ENCODE results near the gene CNTLN.
"Not testable (repeated sequence)": the region's sequence is repeated elsewhere in the genome, so short reads cannot be mapped to it uniquely, and the experiment has no call there.

CNTLN gene

GRCh38 chr9:17230646-17231045 lies 95.8 kb downstream of the CNTLN start:
- no peak overlapping the region for H2AFZ ChIP-seq (ENCODE audit: low read length, unreplicated experiment)
- H3K27me3 ChIP-seq (ENCODE audit: insufficient read depth, low read length), result no peaks in the 10 kb centered on the region
- no peaks in the 10 kb centered on the region for H3K79me2 ChIP-seq (ENCODE audit: control insufficient read depth, insufficient read depth, low read length, unreplicated experiment)
- H3K27ac ChIP-seq (ENCODE audit: low read depth, low read length), result no peak overlapping the region
- 0 out of 2 replicates have a peak, but pooled peaks cover 11% of the 10 kb centered on the region for H3K36me3 ChIP-seq (ENCODE audit: insufficient read depth, low read length)
- H3K4me3 ChIP-seq (ENCODE audit: low read depth, low read length), result no peak overlapping the region
- H3K4me1 ChIP-seq (ENCODE audit: control insufficient read depth, insufficient read depth, low read length, unreplicated experiment), result no peaks in the 10 kb centered on the region

DNA sequence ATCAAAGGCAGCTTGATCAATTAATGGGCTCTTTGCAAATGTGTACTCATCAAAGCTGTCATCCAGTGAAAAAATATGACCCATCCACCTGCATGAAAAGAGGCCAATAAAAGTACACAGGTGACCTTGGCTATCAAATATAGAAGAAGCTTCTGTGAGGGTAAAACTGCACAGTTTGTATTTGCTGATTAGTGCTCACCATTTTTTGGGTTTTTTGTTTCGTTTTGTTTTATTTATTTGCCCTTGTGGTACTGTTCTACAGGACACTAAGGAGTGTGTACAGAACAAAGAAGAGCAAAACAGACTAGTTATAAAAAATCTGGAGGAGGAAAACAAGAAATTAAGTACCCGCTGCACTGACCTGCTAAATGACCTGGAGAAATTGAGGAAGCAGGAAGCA lies 101.3 kb downstream of the CNTLN start:
- H2AFZ ChIP-seq (ENCODE audit: low read length, unreplicated experiment), result no peak overlapping the region
- no peak overlapping the region for H3K27ac ChIP-seq (ENCODE audit: low read depth, low read length)
- H3K4me1 ChIP-seq (ENCODE audit: control insufficient read depth, insufficient read depth, low read length, unreplicated experiment), result no peaks in the 10 kb centered on the region
- H3K79me2 ChIP-seq (ENCODE audit: control insufficient read depth, insufficient read depth, low read length, unreplicated experiment), result no peaks in the 10 kb centered on the region
- H3K4me3 ChIP-seq (ENCODE audit: low read depth, low read length), result no peak overlapping the region
- no peaks in the 10 kb centered on the region for H3K27me3 ChIP-seq (ENCODE audit: insufficient read depth, low read length)
- H3K36me3 ChIP-seq (ENCODE audit: insufficient read depth, low read length), result peaks cover 7% of the 10 kb centered on the region

- Histone ChIP-seq H3K4me3 (ENCODE audit: low read depth, low read length) (no peak overlapping the region), H3K36me3 (ENCODE audit: insufficient read depth, low read length) (peaks cover 37% of the 10 kb centered on the region), H2AFZ (ENCODE audit: low read length, unreplicated experiment) (no peak overlapping the region), H3K27ac (ENCODE audit: low read depth, low read length) (no peak overlapping the region), H3K4me1 (ENCODE audit: control insufficient read depth, insufficient read depth, low read length, unreplicated experiment) (no peaks in the 10 kb centered on the region), H3K27me3 (ENCODE audit: insufficient read depth, low read length) (no peaks in the 10 kb centered on the region), H3K79me2 (ENCODE audit: control insufficient read depth, insufficient read depth, low read length, unreplicated experiment) (no peaks in the 10 kb centered on the region)
Measured at GRCh38 chr9:17246770-17247169, 111.9 kb downstream of the CNTLN start.

- Histone ChIP-seq H3K79me2 (ENCODE audit: control insufficient read depth, insufficient read depth, low read length, unreplicated experiment) (peaks cover under 1% of the 10 kb centered on the region), H3K27me3 (ENCODE audit: insufficient read depth, low read length) (no peaks in the 10 kb centered on the region), H3K27ac (ENCODE audit: low read depth, low read length) (no peak overlapping the region), H3K4me3 (ENCODE audit: low read depth, low read length) (no peak overlapping the region), H3K36me3 (ENCODE audit: insufficient read depth, low read length) (peaks cover 28% of the 10 kb centered on the region), H3K4me1 (ENCODE audit: control insufficient read depth, insufficient read depth, low read length, unreplicated experiment) (no peaks in the 10 kb centered on the region), H2AFZ (ENCODE audit: low read length, unreplicated experiment) (no peak overlapping the region)
Measured at GRCh38 chr9:17251100-17251499, 116.3 kb downstream of the CNTLN start.

DNA sequence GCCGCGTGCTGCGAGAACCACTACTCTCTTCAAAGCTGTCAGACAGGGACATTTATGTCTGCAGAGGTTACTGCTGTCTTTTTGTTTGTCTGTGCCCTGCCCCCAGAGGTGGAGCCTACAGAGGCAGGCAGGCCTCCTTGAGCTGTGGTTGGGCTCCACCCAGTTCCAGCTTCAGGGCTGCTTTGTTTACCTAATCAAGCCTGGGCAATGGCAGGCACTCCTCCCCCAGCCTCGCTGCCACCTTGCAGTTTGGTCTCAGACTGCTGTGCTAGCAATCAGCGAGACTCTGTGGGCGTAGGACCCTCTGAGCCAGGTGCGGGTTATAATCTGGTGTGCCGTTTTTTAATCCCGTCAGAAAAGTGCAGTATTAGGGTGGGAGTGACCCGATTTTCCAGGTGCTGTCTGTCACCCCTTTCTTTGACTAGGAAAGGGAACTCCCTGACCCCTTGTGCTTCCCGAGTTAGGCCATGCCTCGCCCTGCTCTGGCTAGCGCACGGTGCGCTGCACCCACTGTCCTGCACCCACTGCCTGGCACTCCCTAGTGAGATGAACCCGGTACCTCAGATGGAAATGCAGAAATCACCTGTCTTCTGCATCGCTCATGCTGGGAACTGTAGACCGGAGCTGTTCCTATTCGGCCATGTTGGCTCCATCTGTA lies 133.8 kb downstream of the CNTLN start:
- H3K36me3 ChIP-seq (ENCODE audit: insufficient read depth, low read length); H3K4me3 ChIP-seq (ENCODE audit: low read depth, low read length); H3K27ac ChIP-seq (ENCODE audit: low read depth, low read length); H3K4me1 ChIP-seq (ENCODE audit: control insufficient read depth, insufficient read depth, low read length, unreplicated experiment); H2AFZ ChIP-seq (ENCODE audit: low read length, unreplicated experiment); H3K79me2 ChIP-seq (ENCODE audit: control insufficient read depth, insufficient read depth, low read length, unreplicated experiment); H3K27me3 ChIP-seq (ENCODE audit: insufficient read depth, low read length): not testable (repeated sequence)

- Histone ChIP-seq H3K27ac (ENCODE audit: low read depth, low read length) (no peak overlapping the region), H3K79me2 (ENCODE audit: control insufficient read depth, insufficient read depth, low read length, unreplicated experiment) (peaks cover 7% of the 10 kb centered on the region), H3K36me3 (ENCODE audit: insufficient read depth, low read length) (no peaks in the 10 kb centered on the region; the same call in 1 of the 2 replicates), H3K27me3 (ENCODE audit: insufficient read depth, low read length) (no peaks in the 10 kb centered on the region), H3K4me3 (ENCODE audit: low read depth, low read length) (no peak overlapping the region), H2AFZ (ENCODE audit: low read length, unreplicated experiment) (no peak overlapping the region), H3K4me1 (ENCODE audit: control insufficient read depth, insufficient read depth, low read length, unreplicated experiment) (peaks cover 4% of the 10 kb centered on the region)
Measured at GRCh38 chr9:17269799-17270198, 135.0 kb downstream of the CNTLN start.

GRCh38 chr9:17272536-17272935 lies 137.7 kb downstream of the CNTLN start:
- no peak overlapping the region for H3K4me3 ChIP-seq (ENCODE audit: low read depth, low read length)
- no peaks in the 10 kb centered on the region for H3K27me3 ChIP-seq (ENCODE audit: insufficient read depth, low read length)
- H3K36me3 ChIP-seq (ENCODE audit: insufficient read depth, low read length), result peaks cover 4% of the 10 kb centered on the region; the same call in 1 of the 2 replicates
- peaks cover 4% of the 10 kb centered on the region for H3K4me1 ChIP-seq (ENCODE audit: control insufficient read depth, insufficient read depth, low read length, unreplicated experiment)
- H2AFZ ChIP-seq (ENCODE audit: low read length, unreplicated experiment), result no peak overlapping the region
- no peak overlapping the region for H3K27ac ChIP-seq (ENCODE audit: low read depth, low read length)
- peaks cover 7% of the 10 kb centered on the region for H3K79me2 ChIP-seq (ENCODE audit: control insufficient read depth, insufficient read depth, low read length, unreplicated experiment)

- Histone ChIP-seq H3K27ac (ENCODE audit: low read depth, low read length) (no peak overlapping the region), H3K4me1 (ENCODE audit: control insufficient read depth, insufficient read depth, low read length, unreplicated experiment) (no peaks in the 10 kb centered on the region), H3K4me3 (ENCODE audit: low read depth, low read length) (no peak overlapping the region), H3K27me3 (ENCODE audit: insufficient read depth, low read length) (no peaks in the 10 kb centered on the region), H3K36me3 (ENCODE audit: insufficient read depth, low read length) (0 out of 2 replicates have a peak, but pooled peaks cover 3% of the 10 kb centered on the region), H3K79me2 (ENCODE audit: control insufficient read depth, insufficient read depth, low read length, unreplicated experiment) (peaks cover 2% of the 10 kb centered on the region), H2AFZ (ENCODE audit: low read length, unreplicated experiment) (no peak overlapping the region)
Measured at GRCh38 chr9:17280350-17281012, 145.6 kb downstream of the CNTLN start.

DNA sequence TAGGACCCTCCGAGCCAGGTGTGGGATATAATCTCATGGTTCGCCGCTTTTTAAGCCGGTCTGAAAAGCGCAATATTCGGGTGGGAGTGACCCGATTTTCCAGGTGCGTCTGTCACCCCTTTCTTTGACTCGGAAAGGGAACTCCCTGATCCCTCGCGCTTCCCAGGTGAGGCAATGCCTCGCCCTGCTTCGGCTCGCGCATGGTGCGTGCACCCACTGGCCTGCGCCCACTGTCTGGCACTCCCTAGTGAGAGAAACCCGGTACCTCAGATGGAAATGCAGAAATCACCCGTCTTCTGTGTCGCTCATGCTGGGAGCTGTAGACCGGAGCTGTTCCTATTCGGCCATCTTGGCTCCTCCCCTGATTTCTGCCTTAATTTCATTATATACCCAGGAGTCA lies 155.8 kb downstream of the CNTLN start:
- not testable (repeated sequence) for H3K27me3 ChIP-seq (ENCODE audit: insufficient read depth, low read length); H2AFZ ChIP-seq (ENCODE audit: low read length, unreplicated experiment); H3K36me3 ChIP-seq (ENCODE audit: insufficient read depth, low read length); H3K79me2 ChIP-seq (ENCODE audit: control insufficient read depth, insufficient read depth, low read length, unreplicated experiment); H3K4me1 ChIP-seq (ENCODE audit: control insufficient read depth, insufficient read depth, low read length, unreplicated experiment); H3K4me3 ChIP-seq (ENCODE audit: low read depth, low read length); H3K27ac ChIP-seq (ENCODE audit: low read depth, low read length)

- no peak overlapping the region for H3K4me3 ChIP-seq (ENCODE audit: low read depth, low read length)
- no peaks in the 10 kb centered on the region for H3K4me1 ChIP-seq (ENCODE audit: control insufficient read depth, insufficient read depth, low read length, unreplicated experiment)
- H3K79me2 ChIP-seq (ENCODE audit: control insufficient read depth, insufficient read depth, low read length, unreplicated experiment), result no peaks in the 10 kb centered on the region
- H2AFZ ChIP-seq (ENCODE audit: low read length, unreplicated experiment), result no peak overlapping the region
- no peak overlapping the region for H3K27ac ChIP-seq (ENCODE audit: low read depth, low read length)
- peaks cover 6% of the 10 kb centered on the region; the same call in 1 of the 2 replicates for H3K36me3 ChIP-seq (ENCODE audit: insufficient read depth, low read length)
- no peaks in the 10 kb centered on the region for H3K27me3 ChIP-seq (ENCODE audit: insufficient read depth, low read length)
Measured at GRCh38 chr9:17291766-17292165, 156.9 kb downstream of the CNTLN start.

DNA sequence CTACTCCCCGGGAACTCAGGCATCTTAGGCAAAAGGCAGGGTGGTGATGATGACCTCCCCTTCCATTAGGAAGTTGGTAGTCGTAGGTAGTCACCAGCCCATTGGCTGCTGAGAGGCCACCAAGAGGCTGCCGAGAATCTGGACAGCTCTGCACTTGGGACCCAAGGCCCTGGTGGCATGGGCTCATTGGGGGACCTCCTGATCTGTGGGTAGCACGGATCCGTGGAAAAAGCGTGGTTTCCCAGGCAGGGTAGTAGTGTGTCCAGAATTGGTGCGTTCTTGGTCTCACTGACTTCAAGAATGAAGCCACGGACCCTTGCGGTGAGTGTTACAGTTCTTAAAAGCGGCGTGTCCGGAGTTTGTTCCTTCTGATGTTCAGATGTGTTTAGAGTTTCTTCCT lies 158.8 kb downstream of the CNTLN start:
- Histone ChIP-seq H3K79me2 (ENCODE audit: control insufficient read depth, insufficient read depth, low read length, unreplicated experiment) (no peaks in the 10 kb centered on the region), H3K4me1 (ENCODE audit: control insufficient read depth, insufficient read depth, low read length, unreplicated experiment) (no peaks in the 10 kb centered on the region), H2AFZ (ENCODE audit: low read length, unreplicated experiment) (no peak overlapping the region), H3K27me3 (ENCODE audit: insufficient read depth, low read length) (no peaks in the 10 kb centered on the region), H3K4me3 (ENCODE audit: low read depth, low read length) (no peak overlapping the region), H3K27ac (ENCODE audit: low read depth, low read length) (no peak overlapping the region), H3K36me3 (ENCODE audit: insufficient read depth, low read length) (peaks cover 6% of the 10 kb centered on the region; the same call in 1 of the 2 replicates)

All from ACC112 (cell line).